Activated gamma-delta T cell treated with Interleukin-2 at 50 U/mL for 16 hours (primary cell): ENCODE results near the gene CASTOR1.

Experiments
- DNase-seq: peaks from one replicate; pipeline ENCODE4 v3.0.0-alpha.2; 2020

Gene CASTOR1

DNA sequence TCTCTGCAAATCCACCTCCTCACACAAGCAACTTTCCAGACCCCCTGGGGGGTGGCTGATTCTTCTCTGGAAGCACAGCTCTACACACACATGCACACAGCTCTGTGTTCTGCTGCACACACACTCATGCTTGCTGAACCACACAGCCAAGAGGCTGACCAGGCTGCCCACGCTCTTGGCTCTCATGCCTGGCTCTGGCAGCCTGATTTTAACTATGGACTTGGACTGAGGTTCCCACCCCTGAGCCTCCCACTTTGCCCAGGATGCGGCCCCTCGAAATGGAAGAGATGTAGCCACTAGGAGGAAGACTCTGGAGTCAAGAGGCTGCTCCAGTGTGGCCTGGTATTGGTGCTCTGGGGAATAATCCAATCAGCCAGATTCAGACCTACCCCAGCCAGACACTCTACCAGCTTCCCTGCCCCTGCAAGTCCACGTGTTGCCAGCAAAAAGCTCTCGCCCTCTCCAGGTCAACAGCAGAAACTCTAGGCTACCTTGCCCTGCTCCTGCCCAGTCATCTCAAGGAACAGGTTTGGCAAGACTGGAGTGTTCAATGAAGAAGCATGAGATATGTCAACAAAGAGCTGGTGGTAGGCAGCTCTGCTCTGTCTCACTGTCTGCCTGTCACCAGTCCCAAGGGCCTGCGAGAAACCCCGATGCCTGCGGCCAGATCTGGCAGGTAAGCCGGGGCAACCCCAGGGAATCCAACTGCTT, 8.8 kb upstream of the CASTOR1 start:
- DNase-seq = no peak

DNA sequence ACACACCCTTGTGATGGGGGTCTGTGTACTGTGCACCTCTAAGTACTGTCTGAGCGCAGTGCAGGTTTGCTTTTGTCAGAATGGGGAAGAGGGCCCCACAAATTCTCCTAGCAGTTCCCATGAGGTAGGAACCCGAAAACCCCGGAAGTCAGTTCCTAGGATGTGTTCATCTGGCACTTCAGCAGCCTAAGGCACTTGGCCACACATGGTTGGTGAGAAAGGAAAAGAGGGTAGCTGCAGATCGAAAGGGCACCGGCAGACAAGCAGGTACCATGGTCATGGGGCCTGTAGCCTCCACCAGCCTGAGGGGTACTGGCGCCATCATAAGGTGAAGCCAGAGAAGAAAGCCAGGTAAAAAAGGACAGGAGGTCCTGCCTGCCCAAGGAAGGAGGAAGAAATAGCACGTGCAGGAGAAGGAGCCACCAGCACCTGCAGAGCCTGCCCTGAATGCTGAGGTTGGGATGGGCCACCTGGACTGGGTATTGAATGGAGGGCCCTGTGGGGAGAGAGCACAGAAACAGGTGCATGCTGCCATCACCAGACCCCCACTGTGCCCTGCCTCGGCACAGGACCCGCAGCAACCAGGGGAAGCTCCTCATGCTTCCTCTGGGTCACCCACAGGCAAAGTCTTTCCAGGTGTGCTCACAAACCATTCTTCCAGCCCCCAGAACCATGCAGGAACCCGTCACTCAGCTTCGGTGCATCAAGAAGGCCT, 8.1 kb upstream of the CASTOR1 start:
- no peak for DNase-seq

DNA sequence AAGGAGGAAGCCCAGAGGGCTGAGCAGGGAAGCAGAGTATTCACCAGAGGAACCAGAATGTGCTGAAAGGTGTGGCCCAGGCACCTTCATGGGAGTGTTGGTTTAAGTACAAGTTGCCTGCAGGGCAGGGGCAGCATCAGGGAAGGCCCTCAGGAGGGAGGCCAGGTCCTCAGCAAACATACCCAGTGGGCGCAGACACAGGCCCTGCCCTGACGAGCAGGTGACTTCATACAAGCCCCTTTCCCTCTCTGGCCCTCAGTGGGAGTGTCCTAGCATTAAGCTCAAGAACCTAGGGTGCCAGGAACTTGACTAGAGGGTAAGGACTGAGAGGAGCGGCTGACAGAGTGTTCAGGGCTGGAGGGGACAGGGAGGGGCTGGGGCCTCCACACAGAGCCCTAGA, 7.5 kb upstream of the CASTOR1 start:
- no peak for DNase-seq

DNA sequence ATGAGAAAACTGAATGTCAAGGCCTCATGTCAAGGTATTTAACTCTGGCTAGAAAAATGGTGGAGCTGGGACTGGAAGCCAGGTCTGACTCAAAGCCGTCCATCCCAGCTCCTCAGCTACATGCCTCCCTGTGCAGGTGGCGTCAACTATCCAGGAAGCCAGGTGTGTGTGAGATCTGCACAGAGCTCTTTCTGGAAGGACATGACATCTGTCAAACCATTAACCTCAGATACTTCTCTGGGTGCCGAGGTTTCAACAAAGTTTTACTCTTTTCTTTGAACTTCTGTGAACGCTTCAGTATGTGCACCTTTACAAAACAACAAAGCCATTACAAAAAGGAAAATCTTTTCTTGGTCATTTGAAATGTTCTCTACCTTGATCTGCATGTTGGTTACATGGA, 7.0 kb upstream of the CASTOR1 start:
- no peak for DNase-seq

DNA sequence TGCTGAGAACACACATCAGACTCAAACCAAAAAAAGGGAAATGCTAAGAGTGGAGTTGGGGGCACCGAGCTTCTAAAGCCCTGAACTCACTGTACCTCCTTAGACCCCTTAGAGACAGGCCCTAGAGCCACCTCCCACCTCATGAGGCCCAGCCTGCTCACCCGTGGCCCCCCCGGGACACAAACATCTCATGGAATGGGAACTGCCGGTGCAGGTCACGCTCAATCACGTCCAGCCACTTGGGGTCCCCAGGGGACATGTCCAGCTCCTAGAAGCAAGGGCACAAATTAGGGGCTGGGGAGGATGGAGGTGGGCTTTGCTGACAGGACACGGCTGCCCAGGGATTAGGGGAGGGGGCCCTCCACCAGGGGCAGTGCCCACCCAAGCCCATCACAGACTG, 6.3 kb upstream of the CASTOR1 start:
- DNase-seq = no peak

DNA sequence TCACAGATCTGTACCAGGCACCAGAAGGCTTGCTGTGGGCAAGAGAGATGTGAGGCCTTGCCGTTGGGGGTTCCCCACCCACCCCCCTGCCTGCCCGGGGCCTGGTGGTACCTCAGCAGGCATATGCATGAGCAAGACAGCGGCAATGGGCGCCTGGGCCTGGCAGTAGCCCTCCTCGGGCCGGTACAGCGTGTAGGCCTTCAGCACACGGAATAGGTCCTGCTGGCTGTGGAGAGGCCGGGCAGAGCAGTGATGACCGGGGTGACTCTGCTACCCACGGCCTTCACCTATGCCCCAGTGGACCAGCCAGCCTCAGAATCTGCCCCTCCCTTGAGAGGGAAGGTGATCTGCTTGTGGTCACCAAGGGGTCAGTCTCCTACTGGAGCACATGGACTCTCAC, 5.5 kb upstream of the CASTOR1 start:
- DNase-seq = no peak

DNA sequence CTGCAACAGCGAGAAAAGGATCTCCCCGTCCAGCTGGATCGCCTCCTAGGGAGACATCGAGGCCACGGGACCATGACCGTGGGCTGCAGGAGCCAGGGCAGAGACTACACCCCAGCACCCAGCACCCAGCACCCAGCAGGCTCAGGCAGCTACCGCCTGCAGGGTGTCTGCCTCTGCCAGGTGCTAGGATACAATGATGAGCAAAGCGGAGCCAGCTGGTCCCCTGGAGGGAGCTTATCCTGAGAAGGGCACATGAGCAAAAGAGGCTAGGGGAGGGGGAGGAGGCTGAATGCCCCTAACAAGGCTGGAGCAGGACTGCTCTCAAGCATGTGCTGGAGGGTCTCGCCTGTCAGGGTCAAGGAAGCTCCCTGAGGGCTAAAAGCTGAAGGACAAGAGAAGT, 4.8 kb upstream of the CASTOR1 start:
- DNase-seq = no peak

DNA sequence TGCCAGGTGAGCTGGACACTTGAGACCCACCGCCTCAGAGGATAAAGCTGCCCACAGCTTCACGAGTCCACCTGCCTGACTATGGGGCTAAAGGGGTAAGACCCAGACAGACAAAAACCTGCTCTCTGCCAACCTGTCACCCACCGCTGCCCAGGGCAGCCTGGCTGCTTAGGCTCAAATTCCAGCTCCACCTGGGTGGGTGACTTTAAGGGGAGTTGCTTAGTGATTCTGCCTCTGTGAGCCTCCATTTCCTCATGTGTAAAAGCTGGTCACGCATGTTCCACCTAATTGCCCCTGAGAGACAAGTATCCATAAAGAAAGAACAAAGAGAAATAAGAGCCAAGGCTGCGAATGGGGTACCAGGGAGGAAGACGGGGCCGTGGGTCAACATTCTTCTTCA, 3.7 kb upstream of the CASTOR1 start:
- no peak for DNase-seq

DNA sequence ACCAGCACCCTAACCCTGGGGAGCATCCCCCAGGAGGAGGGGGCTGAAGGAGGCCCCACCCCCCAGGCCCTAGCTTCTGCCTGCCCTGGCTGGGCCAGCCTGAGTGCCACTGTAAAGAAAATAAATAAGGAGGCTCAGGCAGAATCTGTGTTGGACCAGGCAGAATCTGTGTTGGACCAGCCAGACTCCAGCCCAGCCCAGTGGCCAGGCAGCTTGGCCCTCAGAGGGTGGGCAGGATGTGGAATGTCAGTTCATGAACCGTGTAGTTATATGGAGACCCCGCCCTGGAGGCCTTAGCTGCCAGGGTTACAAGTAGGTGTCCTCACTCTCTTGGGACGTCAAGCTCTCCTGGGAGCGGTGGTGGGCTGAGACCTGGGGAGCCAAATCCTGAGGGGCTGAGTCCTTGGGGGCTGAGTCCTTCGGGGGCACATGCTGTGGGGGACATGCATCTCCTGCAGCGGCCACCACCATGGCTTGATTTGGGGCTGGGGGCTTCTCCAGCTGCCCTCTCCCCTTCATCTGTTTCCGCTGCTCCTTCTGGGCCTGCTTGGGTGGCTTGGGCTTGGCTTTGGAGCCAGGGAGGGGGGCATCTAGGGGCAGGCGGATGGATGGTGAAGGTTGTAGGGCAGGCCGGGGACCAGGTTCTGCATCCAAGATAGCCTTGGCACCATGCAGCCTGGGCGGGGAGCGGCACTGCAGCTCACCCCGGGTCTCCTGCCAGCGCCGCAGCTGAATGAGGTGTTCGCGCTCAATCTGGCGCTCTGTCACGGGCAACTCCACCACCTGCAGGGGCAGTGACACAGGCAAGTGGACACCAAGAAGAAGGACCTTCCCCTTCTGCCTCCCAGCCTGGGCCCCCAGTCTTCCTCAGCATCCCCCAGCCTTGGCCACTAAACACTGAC, 3.0 kb upstream of the CASTOR1 start:
- no peak for DNase-seq

DNA sequence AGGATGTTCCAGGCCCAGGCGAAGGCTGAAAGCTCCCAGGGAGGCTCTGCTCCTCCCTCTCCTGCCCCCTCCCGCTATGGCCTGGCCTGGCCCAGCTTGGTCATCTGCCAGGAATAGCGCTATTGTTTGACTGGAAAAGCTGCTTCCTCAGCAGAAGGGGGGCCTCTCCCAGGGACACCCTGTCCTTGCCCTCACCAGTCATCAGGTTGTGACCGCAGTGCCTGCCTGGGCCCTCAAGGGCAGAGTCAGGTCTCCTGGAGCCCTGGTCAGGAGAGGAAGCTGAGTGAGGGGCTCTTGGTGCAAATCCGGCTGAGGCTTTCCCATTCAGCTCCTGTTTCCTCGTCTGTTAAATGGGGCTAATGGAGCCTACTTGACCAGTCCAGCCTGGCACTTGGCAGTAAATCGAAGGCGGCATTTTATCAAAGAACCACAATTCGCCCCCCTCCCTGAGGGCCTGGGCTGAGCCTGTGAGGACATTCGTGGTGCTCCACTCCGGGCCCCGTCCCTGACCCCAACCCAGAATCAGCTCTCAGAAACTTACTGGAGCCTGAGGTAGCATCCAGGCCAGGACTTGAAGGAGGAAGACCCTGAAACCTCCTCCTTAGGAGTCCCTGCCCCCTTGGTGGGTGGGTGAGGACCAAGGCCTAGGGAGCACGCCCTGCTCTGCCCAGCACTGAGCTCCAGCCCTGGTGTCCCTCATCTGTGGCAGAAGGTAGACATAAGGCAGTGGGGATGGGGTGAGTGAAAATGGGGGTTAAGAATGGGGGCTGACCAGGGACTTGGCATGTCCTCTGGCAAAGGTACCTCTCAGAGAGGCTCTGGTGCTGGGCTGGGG, 2.0 kb upstream of the CASTOR1 start:
- no peak for DNase-seq

DNA sequence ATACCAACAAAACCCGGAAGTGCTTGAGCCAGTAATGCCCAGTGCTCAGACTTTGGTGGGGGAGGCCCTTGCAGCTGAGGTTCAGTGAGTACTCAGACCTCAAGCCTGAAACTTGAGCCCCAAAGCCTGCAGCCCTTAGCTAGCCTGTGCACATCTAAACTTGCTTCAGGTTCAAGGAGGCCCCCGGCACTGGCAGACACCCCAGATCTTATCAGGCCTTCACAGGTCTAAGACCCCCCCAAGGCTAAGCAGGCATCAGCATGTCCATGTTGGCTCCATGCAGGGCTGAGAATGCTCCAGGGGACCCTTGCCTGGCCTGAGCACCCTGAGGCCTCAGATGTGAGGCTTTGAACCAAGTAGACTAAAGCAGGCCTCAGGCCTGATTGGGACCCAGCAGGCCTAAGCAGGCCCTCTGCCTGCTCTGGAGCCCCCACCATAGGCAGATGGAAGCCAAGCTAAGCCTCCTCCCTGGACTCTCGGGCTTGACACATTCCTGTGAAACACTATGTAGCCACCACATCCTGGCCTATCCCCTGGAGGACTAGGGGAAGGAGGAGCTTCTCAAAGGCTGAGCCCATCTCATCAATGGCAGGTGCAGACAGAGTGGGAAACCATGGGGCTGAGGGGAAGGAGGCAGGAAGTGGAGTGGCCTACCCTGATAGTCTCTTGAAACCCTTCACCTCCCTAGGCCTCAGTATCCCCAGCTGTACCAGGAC, 1.2 kb upstream of the CASTOR1 start:
- DNase-seq = no peak

DNA sequence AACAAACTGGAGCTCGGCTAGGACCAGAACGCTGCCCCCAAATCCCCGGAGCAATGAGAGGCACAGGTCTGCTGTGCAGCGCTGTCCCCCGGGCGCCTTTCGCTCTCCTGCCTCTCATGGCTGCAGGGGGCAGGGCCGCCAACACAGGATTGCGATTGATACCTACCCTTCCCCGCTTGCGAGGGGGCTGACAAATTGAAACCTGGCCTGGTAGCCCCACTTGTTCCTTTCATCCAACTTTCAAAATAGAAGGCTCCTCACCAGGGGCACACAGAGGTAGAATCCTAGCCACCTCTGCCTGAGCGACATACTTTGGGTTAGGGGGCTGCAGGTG, 642 bp upstream of the CASTOR1 start:
- DNase-seq = no peak

DNA sequence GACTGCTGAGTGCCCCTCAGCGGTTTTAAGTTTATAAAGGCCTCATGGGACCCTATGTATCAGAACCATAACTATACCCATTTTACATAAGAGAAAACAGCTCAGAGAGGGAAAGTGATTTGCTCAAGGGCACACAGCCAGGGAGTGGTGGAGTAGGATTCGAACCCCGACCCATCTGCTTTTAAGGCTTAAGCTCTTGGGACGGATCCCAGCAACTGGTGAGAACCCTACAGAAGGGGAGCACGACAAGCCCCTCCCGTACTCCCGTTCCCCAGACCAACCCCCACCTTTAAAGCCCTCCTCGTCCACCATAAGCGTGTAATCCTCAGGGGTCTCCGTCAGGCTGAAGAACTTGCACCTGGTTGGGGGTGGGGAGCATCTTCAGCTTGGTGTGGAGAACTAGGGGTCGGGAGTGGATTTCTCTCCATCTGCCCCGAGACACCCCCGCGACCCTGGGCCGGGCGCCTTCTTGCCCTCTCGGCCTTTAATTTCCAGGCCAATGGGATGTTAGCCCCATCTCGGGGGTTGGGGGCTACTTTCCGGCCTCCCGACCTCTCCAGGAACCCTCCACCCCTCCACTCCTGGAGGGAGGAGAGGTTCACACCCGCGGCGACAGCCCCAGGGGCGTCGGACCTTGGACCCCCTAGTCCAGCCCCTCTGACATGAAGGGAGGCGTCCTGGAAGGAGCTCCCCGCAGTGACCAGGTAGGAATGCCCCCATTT, 725 bp downstream of the CASTOR1 start:
- DNase-seq = no peak

DNA sequence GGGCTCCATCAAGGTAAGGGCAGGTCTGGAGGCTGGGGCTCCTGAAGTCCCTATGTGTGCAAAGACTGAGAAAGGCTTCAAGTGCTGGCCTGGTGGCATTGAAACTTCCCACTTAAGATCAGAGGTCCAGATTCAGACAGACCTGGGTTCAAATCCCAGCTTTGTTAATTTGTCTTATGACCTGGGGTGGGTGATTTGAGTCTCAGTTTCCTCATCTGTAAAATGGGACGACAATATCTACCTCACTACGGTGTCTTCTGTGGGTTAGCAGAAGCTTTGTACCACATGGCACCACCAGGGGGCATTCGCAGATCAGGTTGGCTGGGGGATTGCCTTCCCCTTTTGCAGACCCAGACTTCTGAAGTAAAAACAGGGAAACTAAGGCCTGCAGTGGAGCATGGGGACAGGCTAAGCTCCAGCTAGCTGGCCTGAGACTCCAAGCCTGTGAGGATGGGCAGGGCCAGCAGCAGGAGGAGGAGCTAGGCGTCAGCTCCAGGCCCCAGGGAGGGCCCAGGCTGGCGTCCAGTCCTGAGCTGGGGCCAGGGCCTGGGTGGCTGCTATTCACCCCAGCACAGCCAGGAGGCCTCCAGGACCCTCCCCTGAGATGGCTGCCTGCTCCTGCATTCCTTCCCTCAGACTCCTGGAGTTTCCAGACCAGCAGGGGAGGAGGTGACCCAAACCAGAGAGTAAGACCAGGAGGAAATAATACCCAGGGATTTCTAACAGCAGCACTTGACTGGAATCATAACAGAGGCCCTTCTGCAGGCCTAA, 1.5 kb downstream of the CASTOR1 start:
- DNase-seq = peak; percentile 92

DNA sequence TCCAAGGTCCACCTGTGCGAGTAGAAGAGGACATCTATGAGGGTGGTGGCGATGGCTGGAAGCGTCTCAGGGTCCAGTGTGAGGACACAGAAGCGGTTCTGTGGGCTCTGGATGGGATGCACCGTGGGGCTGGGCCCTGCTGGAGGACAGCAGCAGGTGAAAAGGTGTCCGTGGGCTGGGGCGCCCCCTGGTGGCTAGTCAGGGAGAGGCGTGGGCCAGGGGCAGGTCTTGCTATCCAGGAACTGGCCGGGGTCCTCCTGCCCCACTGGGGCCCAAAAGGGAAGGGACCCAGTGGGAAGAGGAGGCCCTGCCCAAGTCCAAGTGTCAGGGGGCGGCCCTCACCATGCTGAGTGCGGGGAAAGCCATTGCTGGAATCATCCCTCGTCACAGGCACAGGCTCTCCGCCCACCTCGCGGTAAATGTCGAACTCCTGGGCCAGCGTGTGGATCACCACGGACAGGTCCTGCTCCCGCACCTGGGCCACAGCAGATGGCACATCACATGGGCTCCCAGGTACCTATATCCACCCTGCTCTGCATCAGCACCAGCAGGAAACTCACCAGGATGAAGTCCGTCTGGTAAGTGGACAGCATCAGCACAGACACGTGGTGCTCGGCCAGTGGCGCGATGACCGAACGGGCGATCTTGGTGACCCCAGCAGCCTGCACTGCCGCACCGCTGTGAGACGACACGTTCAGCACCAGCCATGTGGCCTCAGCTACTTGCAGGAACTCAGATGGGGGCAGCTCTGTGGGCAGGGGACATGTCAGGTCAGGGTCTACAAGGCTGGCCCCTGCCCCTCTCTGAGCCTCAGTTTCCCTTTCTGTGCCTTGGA, 2.3 kb downstream of the CASTOR1 start:
- DNase-seq = peak; percentile 88

DNA sequence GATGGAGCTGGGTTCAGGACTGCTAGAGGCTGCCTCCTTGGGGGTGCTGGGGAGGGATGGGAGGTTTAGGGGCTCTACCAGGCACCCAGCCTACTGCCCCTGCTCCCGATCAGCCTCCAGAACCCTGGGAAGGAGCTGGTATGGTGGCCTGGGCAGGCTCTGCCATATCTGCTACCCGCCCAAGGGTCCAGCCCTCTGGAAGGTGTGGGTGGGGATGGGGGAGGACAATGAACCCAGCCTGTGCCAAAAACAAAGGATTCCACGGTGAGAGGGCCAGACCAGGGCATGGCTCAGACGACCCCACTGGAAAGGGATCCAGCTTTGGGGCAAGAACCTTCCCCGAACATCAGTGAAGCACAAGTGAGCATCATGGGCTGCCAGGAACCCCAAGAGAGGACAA, 3.0 kb downstream of the CASTOR1 start:
- DNase-seq = no peak

DNA sequence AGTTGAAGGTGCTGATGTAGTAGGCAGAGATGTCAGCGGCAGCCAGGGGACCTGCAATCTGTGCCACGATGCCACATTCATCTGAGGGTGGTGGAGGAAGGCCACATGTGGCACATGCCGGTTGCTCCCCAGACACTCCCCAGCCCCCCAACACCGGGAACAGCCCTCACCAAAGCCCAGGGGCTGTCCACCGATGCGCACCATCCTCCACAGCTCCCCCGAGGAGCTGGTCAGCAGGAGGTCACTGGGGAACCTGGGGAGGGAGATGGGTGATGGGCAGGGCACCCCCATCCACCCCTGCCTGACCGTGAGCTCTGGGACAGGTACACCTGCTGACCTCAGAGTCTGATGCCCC, 3.5 kb downstream of the CASTOR1 start:
- DNase-seq = no peak

DNA sequence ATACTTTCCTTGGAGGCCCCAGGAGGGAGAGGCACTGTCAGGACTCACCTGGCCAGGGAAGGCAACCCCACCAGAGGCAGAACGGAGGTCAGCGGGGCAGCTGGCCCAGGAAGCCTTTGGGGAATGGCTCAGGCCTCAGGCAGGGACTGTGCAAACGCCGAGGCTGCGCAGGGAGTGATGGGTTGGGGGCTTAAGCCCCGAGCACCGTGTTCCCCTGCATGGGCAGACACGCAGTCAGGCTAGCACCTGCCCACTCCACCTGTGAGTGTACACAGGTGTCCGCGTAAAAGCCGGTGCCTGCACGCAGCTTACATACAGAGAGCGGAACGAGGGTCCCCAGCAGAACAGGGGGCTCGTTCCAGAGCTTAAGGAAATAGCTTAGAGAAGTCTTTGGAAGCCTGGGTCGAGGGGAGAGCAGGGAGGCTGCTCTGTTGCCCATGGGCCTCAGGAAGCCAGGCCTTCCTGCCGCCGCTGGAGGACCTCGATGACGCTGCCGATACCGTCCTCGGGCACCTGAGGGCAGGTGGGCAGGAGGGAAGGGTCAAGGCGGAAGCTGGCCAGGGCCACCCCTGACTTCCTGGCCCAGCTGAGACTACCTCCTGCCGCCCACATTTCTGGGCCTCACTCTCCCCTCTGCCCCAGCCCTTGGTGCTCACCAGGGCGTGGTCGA, 4.0 kb downstream of the CASTOR1 start:
- DNase-seq = no peak

DNA sequence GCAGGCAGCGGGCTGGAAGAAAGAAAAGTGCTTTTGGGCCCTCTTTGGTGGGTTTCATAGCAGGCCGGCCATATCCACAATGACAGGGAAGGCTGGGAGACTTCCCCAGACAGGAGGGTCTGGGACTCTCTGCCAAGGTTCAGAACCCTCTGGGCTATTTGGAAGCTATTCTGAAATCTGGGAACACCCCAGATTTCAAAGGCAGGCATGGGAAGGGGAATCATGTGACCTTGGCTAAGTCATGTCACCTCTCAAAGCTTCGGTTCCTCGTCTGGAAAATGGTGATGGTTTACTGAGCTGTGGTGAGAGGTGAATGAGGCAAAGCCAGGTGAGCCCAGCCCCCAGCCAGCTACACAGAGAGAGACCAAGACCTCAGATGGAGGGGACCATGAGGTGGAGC, 4.6 kb downstream of the CASTOR1 start:
- DNase-seq = no peak
